Regular cardiac myocyte (primary cell): Measurements from ENCODE around the gene FCRLB. TPM values are rescaled to one million over a fixed set of nuclear protein-coding genes. Genes with fewer than 3 reads are reported as not detected.

Source experiments
- total RNA-seq: library from RNA; depleted of rRNA; stranded (reverse); fragments of >200 nt; gene quantifications from 2 replicates; pipeline ENCODE4 v1.2.3, GENCODE V29; 2014

Gene FCRLB
- total RNA-seq: 3.1 and 3.8 TPM in 2 replicates

DNA sequence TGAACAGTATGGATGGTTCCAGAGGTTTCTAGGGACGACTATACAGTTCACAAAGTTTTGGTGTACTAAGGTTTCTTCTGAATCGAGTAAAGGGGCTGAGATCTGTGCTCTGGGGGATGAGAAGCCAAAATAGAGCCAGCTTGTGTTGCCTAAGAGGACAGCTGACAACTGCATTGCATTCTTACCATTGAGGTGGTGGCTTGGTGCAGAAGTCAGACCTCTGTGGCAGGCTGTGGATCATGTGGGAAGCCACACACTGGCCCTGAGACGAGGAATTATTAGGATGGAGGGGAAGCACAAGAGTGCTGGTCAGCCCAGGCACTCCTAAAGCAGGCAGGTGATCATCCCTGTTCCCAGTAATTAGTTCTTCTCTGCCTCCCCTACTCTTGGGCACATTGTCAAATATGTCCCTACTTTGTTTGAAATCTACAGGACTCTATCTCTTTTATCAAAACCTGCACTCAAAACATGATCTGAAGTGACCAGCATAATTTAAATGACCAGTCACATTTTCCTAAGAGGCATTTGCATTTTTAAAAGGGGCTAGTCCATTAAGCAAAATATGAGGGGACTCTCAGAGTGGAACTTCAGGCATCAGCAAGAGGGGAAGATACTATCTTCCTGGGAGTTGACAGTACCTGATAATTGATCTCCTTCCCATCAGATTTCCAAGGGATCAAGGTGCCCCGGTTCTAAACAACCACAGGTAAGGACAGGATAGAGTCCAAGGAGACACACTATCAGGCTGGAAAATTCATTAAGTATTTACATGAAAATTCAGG is at the start of gene FCRLB:
Gene FCRLB, plus strand, starts transcription at position 589 of the 782 bp plus-strand sequence. CDS start 1,129 bp downstream, outside the sequence.

DNA sequence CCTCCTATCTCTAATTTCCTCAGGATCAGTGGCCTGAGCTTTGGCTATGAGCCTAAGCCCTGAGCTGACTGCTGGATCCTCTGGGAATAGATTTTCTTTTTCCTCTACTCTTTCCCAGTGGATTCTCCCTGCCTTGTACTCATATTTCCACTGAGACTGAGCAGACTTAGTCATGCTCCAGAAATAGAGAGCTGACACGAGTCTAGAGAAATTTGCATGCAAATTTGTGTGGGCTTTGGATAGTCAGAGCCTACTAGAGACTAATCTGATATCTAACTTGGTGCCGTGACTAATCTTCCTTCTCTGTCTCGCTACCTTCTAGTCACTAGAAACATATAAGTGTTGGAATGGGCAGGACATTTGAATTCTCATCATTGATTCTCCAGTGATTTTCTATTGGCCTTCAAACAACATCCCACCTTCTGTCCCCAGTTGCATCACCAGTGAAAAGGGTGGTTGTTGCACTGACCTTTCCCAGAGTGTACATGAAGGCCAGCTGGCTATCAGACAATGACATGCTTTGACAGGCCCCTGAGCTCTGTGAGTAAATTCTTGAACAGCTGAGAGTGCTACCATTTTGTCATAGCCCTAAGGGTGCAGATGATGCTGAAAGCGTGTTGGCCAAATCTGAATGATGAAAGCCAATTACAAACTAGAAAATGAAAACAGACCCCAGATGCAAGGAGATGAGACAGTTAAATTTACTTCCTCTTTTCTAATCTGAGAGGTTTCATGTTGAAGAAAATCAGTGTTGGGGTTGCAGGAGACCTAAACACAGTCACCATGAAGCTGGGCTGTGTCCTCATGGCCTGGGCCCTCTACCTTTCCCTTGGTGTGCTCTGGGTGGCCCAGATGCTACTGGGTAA is 14.6 kb upstream of the FCRLB start, which contains the start of gene FCRLA:
Gene FCRLA, plus strand, starts transcription at position 748 of the 866 bp plus-strand sequence. Its CDS starts 36 bp downstream, at position 784.

GRCh38 chr1:161749509-161750407 is 28.4 kb downstream of the FCRLB start, which contains the start of gene DUSP12:
Gene DUSP12 (plus strand): TSS chr1:161749786. CDS start chr1:161749802, 16 bp downstream.

GRCh38 chr1:161766102-161766981 is 45.0 kb downstream of the FCRLB start, which contains the start of gene ATF6:
Gene ATF6 (plus strand): TSS chr1:161766320. CDS start chr1:161766361, 41 bp downstream.

Other genes with a start within 250 kb of the FCRLB start
- under 0.01 and 0.28 TPM in 2 replicates for gene FCGR2A, start 216.1 kb upstream of the FCRLB start, total RNA-seq
- gene HSPA6, start 197.0 kb upstream of the FCRLB start, total RNA-seq: 0.96 and 2.3 TPM in 2 replicates
- gene FCGR3A, start 171.7 kb upstream of the FCRLB start, total RNA-seq: not detected in 2 replicates
- not detected in 2 replicates for gene FCGR3B, start 90.4 kb upstream of the FCRLB start, total RNA-seq
- gene FCGR2B, start 58.4 kb upstream of the FCRLB start, total RNA-seq: not detected in 2 replicates
- 1.7 and 2.3 TPM in 2 replicates for gene FCRLA, start 14.3 kb upstream of the FCRLB start, total RNA-seq
- gene DUSP12, start 28.2 kb downstream of the FCRLB start, total RNA-seq: 24.0 and 26.5 TPM in 2 replicates
- 23.2 and 27.6 TPM in 2 replicates for gene ATF6, start 44.8 kb downstream of the FCRLB start, total RNA-seq